ENCODE results near the gene SLC4A1.

The SLC4A1 gene

DNA sequence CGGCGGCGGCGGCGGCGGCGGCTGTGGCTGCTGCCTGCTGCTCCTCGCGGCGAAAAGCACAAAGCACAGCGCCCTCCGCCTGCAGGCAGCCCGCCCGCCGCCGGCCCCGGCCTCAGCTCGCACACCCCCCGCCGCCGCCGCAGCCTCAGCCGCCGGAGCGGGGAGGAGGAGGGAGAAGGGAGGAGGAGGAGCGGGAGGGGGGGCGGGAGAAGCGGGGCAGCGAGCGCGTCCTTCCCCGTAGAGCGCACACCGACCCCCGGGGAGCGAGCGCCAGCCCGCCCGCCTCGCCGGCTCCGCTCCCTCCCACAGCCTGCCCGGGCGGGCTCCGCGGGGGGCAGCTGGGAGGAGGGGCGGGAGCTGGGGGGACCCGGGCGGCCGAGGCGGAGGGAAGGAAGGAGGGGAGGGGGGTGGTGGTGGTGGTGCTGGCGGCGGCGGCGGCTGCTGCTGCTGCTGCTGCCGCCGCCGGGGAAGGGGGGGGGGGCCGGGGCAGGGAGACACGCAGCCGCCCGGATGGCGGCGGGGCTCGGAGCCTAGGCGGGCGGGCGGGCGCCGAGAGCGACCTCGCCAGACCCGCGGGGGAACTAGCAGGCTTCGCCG, 48.2 kb downstream of the SLC4A1 start, which contains the start of gene UBTF:
UBTF (minus strand) TSS at position 60 of the 597 bp plus-strand sequence. CDS start 1,446 bp downstream, outside the sequence.
- DNase-seq, result peak; percentile 28 to 75 (median 53)

DNA sequence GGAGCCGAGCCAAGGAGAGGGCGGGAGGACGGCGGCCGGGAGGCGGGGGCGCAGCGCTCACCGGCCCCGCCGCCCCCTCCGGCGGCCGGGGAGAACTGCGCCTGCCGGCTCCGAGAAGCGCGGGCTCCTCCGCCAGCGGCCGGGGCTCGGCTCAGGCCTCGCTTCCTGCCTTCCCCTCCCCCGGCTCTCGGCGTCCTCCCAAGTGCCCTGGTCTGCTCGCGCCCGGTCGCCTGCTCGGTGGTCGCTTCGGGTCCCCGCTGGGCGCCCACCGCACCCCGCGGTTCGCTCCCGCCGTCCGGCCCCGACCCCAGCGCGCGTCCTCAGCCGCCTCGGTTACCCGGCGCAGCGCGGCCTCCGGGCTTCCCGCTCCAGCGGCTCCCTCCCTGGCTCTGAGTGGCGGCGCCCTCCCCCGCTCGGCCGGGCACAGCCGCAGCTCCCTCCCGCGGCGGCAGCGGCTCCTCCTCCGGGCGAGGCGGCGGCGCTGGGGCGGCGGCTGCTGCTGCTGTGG, 48.8 kb downstream of the SLC4A1 start:
- DNase-seq, result peak; percentile 83 to 94 (median 89)

GRCh38 chr17:44218344-44219107, 49.4 kb downstream of the SLC4A1 start:
- DNase-seq, result peak; percentile 93 to 98 (median 97)

GRCh38 chr17:44217738-44218343, 50.1 kb downstream of the SLC4A1 start:
- no peak for DNase-seq

DNA sequence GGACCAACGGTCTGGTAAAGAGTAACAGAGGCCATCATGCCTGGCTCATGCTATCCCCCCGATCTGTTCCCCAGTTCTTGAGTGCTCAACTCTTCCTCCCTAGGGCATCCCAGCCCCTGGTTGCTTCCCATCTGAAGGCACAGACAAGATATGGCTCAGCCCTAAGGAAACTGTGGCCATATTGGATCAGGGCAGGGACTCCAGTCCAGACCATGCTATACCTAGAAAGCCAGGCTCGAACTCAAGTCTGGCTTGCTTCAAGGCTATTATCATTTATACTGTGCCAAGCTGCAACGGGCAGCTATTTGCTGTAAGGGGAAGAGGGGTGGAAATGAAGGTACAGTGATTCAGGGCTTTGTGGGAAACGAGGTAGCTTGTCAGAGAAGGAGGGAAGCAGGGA, 51.2 kb downstream of the SLC4A1 start:
- DNase-seq, result no peak

DNA sequence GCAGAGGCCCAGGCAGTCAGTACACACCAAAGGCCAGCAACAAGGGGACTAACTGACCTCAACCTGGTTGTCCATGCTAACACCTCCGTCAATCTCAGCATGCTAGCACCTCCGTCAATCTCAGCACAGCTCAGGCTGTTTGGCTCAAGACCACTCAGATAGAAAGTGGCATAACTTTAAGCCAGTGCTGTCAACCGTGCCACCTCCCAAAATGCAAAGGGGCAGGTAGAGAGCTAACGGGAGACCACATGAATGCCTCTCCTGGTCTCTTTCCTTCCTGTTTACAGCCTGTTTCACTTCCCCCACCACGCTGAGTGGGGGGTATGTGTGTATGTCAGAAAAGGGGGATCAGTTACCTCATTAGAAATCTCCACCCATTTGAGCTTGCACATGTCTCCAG, 51.8 kb downstream of the SLC4A1 start:
- no peak for DNase-seq

DNA sequence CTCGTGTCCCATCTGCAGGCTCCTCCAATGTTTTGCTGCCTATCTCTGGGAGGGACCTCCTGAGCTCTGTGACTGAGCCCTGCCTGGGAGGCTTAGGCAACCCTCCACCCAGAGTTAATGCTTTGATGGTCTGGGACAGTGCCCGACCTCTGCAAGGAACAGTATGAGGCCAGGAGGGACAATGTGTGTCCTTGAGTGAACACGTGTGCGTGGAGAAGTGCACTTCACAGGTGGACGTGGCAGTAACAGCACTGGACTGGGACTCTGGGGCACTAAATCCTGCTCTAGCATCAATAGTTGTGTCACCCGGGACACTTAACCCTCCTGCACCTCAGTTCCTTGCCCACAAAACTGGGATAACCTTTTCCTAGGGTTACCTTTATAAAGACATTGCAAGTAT, 53.0 kb downstream of the SLC4A1 start:
- no peak for DNase-seq

- DNase-seq, result no peak
Measured at GRCh38 chr17:44214230-44214494, 53.8 kb downstream of the SLC4A1 start.

DNA sequence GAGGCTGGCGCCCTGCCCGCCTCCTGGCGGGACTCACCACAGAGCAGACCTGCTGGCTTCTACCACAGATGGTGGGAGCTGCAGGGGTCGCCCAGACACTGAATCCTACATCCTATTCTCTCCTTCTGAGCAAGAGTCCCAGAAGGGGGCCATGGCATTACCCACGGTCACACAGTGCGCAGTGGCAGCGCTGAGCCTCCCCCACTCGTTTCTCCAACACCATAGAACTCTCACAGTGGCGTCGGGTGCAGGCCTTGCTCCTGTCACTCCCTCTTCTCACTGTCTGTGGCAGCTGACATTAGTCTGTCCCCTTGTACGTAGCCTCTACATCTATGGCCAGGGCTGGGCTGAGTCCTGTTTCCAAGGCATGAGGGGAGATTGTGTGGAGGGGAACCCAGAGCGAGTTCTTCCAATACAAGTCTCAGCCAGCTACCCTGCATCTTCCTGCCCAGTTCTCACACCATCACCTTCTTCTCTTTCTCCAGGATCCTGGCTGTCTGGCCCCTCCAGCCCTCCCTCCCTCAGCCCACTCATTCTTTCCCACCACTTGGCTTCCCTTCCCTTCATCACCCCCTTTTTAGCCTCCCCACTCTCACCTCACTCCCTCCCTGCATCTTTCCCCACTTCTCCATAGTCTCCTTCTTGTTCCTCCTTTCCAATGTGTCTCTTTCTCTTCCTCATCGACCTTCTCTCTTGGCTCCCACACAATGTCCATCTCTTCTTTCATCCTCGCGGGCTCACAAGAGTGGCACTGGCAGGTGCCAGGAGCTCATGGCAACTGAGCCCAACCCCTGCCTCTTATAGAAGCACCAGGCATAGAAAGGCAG, 54.3 kb downstream of the SLC4A1 start:
- no peak for DNase-seq

DNA sequence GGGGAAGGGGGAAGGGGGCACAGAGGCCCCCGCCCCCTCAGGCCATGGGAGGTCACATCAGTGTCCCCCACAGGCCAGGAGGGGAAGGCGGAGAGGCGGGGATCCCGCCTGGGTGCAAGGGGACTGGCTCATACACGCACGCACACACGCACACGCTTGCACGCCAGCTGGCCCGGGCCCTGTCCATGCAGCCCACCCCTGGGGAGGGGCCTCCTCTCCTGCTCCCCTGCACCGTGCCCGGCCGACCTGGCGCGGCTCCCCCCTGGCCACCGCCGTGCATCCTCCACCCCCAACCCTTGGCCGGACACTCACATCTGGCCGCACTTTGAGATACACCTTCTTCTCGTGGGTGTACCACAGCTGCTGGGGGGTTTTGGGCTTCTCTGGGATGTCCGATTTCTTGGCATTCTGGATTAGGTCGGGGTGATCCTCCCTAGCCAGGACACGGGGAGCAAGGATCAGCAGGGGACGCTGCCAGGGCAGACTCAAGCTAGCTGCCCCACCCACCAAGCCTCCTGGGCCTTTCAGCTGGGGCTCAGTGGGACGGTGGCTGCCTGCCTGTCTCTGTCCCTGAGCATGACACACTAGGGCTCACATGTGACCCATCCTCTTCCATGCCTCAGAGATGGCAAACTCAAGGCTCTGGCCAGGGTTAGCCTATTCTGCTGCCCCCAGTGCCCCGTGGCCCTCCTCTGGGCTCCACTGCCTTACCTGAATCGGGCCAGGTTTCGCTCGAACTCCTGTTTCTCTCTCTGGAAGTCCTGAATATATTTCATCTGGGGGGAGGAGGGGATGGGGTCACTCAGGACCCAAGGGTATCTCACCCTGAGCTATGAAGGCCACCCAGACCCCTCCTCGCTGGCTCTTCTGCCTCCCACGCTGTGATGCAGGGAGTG, 55.2 kb downstream of the SLC4A1 start:
- no peak for DNase-seq

GRCh38 chr17:44211281-44212265, 56.4 kb downstream of the SLC4A1 start:
- no peak for DNase-seq

DNA sequence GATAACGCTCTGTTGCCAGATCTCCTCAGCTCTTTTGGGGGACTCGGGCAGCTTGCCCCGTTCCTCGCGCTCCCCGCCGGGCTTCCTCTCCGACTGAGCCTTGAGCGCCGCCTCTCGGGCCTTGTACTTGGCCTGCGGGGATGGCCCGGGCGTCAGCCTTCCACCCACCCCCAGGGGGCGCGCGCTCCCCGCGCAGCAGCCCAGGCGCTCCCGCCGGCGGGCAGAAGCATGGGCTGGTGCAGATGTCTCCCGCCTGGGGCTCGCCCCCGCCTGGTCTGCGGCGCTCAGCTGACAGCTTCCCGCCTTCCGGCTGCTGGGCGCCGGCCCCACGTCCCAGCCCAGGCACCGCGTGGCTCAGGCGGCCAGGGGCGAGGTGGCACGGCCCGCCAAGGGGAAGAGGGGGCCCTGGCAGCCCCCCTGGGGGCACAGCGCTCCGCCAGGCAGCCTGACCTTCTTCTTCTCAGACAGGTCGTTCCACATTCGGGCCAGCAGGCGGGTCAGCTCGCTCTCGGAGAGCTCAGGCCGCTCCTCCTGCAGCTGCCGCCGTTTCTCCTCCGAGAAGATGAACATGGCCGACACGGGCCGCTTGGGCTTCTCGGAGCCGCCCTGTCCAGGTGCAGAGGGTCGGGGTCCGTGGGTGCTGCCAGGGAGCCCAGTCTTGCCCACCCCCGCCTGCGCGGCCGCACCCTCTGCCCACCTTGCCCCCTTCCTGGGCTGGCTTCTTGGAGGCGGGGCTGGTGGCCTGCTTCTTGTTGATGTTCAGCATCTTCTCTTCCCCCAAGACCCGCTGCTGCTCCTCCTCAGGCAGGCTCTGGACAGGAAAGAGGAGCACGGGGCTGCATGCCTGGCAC, 57.4 kb downstream of the SLC4A1 start:
- DNase-seq, result peak; percentile 93 to 97 (median 97)

DNA sequence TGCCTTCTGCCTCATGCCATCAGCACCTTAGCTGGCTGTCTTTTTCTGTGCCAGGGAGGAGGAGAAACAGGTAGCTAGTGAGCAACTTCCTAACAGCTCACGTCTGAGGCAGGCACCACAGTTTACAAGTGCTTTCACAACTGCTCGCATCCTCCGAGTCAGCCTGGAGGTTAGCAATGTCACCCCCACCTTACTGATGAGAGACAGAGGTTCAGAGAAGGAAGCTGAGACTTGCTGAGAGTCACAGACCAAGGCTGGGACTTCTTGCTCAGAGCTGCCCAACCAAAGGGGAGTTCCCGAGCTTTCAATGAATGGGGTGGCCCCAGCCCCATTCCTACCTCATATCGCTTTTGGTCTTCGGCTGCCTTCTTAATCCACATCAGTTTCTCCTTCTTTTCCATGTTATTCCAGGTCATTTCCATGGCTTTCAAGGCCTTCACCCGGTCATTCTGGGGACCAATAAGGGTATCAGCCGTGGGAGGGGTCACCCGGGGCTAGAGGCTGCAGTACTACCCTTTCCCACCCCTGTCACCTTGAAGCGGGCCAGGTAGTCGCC, 58.1 kb downstream of the SLC4A1 start:
- DNase-seq, result peak; percentile 59 to 75 (median 70)

DNA sequence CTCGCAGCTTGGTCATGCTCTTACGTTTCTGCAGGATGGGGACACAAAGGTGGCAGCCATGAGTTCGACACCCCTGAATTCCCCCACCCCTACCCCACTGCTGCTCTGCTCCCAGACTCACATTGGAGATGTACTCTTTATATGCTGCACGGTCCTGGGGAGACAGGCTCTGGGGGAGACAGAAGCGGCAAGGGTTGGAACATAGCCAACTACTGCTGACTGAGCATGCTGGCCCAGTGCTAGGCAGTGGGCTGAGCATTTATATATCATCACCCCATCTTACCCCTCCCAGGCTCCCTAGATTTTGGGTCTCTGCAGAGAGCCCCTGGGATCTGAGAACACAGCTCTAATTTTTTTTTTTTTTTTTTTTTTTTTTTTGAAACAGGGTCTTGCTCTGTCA, 60.2 kb downstream of the SLC4A1 start:
- no peak for DNase-seq

DNA sequence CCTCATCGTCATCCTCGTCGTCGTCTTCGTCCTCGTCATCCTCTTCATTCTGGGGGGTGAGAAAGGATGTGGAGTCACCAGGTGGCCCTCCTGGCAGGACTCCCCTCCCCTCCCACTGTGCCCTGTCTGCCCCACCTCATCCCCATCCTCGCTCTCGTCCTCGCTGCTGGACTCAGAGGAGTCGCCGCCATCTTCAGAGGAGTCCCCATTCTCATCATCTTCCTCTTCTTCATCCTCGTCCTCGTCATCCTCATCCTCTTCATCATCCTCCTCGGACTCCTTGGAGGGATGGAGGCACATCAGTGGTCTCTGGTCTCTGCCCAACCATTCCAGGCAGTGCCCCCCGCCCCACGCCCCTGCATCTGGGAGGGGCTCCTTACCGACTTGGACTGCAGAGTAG, 60.6 kb downstream of the SLC4A1 start:
- no peak for DNase-seq

GRCh38 chr17:44206825-44207155, 61.1 kb downstream of the SLC4A1 start:
- no peak for DNase-seq

DNA sequence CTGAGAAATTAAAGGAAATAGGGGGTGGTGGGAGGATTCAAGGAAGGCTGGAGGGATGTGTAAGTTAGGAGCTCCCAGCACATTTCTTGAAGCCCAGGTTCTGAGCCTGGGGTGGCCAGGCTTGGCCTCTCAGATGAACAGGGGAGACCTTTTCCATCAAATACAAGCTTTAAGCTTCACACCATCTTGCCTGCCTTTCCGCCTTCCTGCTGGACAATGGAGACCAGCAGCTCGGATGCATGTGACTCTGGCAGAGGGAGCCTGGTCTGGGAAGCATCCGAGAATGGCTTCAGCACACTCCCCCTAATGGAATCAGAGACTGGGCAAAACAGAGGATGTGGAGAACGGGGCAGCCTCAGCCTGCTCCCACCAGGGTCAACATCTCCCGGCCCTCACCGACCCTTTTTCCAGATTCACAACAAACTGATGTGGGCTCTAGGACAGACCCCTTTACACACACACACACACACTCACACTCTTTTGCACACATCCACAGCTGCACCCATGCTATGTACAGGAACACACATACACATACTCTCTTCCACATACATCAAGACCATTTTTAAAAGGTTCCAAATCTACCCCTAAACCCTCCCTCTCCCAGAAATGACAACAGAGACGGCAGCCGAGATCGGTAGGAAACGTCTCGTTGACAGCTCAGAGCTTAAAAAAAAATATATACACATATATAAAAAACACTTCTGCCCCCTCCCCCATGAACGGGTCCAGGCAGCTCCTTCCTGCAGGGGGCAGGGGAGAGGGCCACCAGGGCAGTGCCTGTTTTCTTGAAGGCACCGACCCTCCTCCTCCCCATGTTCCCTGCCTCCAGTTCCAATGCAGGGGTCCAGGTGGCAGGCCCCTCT, 61.7 kb downstream of the SLC4A1 start:
- no peak for DNase-seq

DNA sequence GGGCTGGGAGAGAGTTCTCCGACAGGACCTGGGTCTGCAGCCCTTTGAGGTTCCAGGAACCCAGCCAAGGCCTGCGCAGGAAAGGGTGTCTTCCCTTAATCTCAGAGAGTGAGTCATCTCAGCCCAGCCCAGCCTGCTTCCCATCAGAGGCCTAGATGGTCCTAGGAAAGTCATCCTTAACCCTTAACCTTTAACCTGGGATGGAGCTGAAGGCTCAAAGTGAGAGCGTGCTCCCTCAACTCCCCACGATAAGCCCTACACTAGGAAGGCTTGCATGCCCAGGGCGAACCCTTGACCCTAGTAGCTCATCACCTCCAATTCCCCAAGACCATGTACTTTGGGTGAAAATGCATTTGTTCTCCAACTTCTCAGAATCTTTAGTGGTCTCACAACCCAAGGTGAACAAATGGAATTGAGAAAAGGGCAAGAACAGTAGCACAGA, 63.5 kb downstream of the SLC4A1 start:
- DNase-seq, result peak; percentile 56 to 62 (median 56)
